Hepatocyte (in vitro differentiated cells): ENCODE data around the gene CTNNAL1. TPM values are rescaled to one million over a fixed set of nuclear protein-coding genes. Genes with fewer than 3 reads are reported as not detected.
A peak's percentile ranks its signal among the peaks of the same experiment; 100 is the strongest.

Source experiments
- DNase-seq: peaks from one replicate; pipeline ENCODE4 v3.0.0-alpha.2; 2016; ENCODE audit warnings: low spot score
- H2AFZ ChIP-seq: fragments of 200-600 bp; sonication (generic); 2 replicates; pipeline ENCODE4 v1.6.0; 2016; ENCODE audit warnings: antibody characterized with exemption, mild to moderate bottlenecking
- H3K27ac ChIP-seq: fragments of 200-600 bp; sonication (generic); 2 replicates; pipeline ENCODE4 v1.5.1; 2016; ENCODE audit warnings: mild to moderate bottlenecking
- H3K27me3 ChIP-seq: fragments of 200-600 bp; sonication (generic); 2 replicates; pipeline ENCODE4 v1.6.1; 2016
- H3K36me3 ChIP-seq: fragments of 200-600 bp; sonication (generic); replicated peaks from 2 replicates; pipeline ENCODE4 v1.5.1; 2016; ENCODE audit warnings: low read depth; ENCODE audit not compliant: insufficient read depth
- H3K4me1 ChIP-seq: fragments of 200-600 bp; sonication (generic); 2 replicates; pipeline ENCODE4 v1.5.1; 2016; ENCODE audit warnings: mild to moderate bottlenecking, moderate library complexity; ENCODE audit not compliant: insufficient read depth
- H3K4me2 ChIP-seq: fragments of 200-600 bp; sonication (generic); 2 replicates; pipeline ENCODE4 v1.6.0; 2016
- H3K4me3 ChIP-seq: fragments of 200-600 bp; sonication (generic); 2 replicates; pipeline ENCODE4 v1.5.1; 2016; ENCODE audit warnings: mild to moderate bottlenecking
- H3K79me2 ChIP-seq: fragments of 200-600 bp; sonication (generic); 2 replicates; pipeline ENCODE4 v1.6.0; 2017; ENCODE audit warnings: mild to moderate bottlenecking
- H3K9me2 ChIP-seq: fragments of 200-600 bp; sonication (generic); replicated peaks from 2 replicates; pipeline ENCODE4 v1.6.0; 2017; ENCODE audit warnings: mild to moderate bottlenecking; ENCODE audit not compliant: insufficient read depth
- H3K9me3 ChIP-seq: fragments of 200-600 bp; sonication (generic); 2 replicates; pipeline ENCODE4 v1.5.1; 2016; ENCODE audit warnings: low read depth, mild to moderate bottlenecking
- H4K20me1 ChIP-seq: fragments of 200-600 bp; sonication (generic); 2 replicates; pipeline ENCODE4 v1.6.0; 2016; ENCODE audit warnings: mild to moderate bottlenecking; ENCODE audit not compliant: insufficient read depth, poor library complexity, severe bottlenecking
- EZH2 ChIP-seq: fragments of 200-600 bp; sonication (generic); IDR thresholded peaks from 2 replicates; pipeline ENCODE4 v1.6.1; 2016; ENCODE audit warnings: antibody characterized with exemption, mild to moderate bottlenecking, borderline replicate concordance
- EZH2phosphoT487 ChIP-seq: fragments of 200-600 bp; sonication (generic); IDR thresholded peaks from one replicate; pipeline ENCODE4 v1.6.1; 2018; ENCODE audit warnings: antibody characterized with exemption, mild to moderate bottlenecking, low read depth, moderate library complexity; ENCODE audit not compliant: unreplicated experiment, severe bottlenecking
- WGBS: methylation state at CpG from one replicate; pipeline ENCODE4 v1.1.6; 2016; ENCODE audit warnings: low lambda C conversion rate; ENCODE audit errors: missing lambda C conversion rate; 5-methylcytosine and 5-hydroxymethylcytosine counted together
- polyA plus RNA-seq: library from polyadenylated mRNA; unstranded; fragments of >200 nt; fragmentation: Nextera tagmentation; extraction: Ambion mirVana; gene quantifications from 2 replicates; pipeline ENCODE4 v1.2.1, GENCODE V29; 2016
- total RNA-seq: library from RNA; depleted of rRNA; stranded (reverse); fragments of >200 nt; gene quantifications from 2 replicates; pipeline ENCODE4 v1.2.3, GENCODE V29; 2014
- TF ChIP-seq, protein P1 (sequence below): fragments of 200-600 bp; sonication (generic); IDR thresholded peaks from 2 replicates; pipeline ENCODE4 v1.5.1; 2016; ENCODE audit warnings: antibody characterized with exemption, mild to moderate bottlenecking; ENCODE audit not compliant: poor library complexity

The CTNNAL1 gene
- total and polyA plus RNA-seq, 2 experiments from 2014 or later, result 54.5 to 57.4 TPM

DNA sequence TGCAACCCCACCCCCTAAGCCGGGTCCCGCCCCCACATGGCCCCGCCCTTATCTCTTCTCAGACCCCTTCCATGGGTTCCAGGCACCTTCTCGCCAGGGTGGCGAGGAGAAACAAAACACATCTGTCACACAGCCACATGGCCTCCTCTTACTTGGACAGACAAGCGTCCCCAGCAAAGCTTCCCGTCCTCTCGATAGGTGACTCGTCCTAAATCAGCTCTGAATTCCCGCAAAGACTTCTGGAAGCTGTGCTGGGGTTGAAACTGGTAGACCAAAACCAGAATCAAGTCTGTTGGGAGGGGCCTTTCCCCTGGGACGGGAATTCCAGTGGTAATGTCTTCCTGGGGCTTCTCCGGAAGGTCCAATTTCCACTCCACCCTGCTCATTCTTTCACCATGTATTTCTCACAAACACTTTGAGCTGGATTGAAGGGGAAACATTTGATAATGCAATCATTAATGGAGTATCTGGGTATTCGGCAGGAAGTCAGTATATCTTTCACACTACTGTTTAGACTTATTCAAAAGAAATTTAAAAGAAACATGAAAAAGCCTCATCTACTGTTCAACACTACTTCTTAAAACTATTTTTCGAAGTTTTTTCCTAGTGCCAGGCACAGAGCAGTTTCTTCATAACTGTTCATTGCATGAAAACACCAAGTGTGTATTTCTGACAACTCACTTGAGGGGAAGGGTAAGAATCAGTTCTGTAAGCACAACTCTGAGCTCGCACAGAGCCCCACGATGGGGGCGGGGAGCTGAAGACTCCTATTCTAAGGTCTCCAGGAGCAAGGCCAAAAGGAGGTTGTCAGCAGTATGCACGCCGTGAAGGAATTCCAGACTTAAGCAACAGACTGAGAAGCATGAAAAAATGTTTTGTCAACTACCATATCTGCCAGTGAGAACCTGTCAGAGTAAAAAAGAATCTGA lies 644 bp upstream of the CTNNAL1 start:
- Histone ChIP-seq H3K79me2 (peaks cover 28% of the 10 kb centered on the region), H2AFZ (peak overlapping the region; percentile 40), H3K27me3 (no peaks in the 10 kb centered on the region), H3K9me3 (no peaks in the 10 kb centered on the region), H3K27ac (peak overlapping the region; percentile 88), H3K36me3 (no peaks in the 10 kb centered on the region), H3K4me1 (peaks cover 14% of the 10 kb centered on the region), H3K9me2 (no peaks in the 10 kb centered on the region), H4K20me1 (no peaks in the 10 kb centered on the region), H3K4me3 (peak overlapping the region; percentile 6), H3K4me2 (peak overlapping the region; percentile 92)
- peak; percentile 70 for DNase-seq
- TF ChIP-seq EZH2 (no peak), EZH2phosphoT487 (no peak)
- TF ChIP-seq, protein P1, sequence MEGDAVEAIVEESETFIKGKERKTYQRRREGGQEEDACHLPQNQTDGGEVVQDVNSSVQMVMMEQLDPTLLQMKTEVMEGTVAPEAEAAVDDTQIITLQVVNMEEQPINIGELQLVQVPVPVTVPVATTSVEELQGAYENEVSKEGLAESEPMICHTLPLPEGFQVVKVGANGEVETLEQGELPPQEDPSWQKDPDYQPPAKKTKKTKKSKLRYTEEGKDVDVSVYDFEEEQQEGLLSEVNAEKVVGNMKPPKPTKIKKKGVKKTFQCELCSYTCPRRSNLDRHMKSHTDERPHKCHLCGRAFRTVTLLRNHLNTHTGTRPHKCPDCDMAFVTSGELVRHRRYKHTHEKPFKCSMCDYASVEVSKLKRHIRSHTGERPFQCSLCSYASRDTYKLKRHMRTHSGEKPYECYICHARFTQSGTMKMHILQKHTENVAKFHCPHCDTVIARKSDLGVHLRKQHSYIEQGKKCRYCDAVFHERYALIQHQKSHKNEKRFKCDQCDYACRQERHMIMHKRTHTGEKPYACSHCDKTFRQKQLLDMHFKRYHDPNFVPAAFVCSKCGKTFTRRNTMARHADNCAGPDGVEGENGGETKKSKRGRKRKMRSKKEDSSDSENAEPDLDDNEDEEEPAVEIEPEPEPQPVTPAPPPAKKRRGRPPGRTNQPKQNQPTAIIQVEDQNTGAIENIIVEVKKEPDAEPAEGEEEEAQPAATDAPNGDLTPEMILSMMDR, result no peak
- WGBS, result 27% methylated on average over 16 of the region's 19 CpGs

DNA sequence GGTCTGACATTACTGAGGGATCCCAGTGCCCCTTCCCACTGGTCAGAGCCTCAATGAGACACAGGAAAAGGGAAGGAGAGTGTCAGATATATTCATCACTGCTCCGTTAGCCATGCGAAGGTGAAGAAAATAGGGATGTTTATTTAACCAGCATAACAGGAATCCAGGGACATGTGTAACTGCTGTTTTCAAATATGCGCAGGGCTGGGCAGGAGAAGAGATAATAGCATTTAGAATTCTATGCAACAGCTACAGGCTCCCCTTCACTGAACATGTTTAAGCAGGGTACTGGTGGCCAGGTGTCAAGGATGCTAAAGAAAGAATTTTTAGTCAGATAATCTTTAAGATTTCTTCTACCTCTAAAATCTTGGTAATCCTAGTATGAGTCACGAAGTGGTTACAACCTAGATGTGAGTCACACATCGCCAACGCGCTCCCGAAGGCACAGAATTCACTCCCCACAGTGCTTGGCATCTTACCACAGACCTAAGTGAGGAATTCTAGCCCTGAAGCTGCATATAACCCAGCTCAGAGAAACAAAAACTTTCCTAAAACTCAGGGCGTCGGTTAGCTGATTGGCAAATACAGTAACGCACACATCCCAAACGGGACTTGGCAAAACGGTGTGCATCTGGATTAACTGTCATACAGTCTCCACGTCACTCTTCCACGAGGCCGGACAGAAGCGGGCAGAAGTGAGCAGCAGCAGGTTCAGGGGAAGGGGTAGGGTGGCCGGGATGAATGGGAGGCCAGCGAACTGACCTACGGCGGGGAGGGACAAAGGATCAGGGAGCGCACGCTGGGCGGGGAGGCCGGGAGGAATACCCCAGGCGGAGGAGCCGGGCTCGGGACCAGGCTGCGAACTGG lies 1.1 kb downstream of the CTNNAL1 start:
- Histone ChIP-seq H3K4me2 (peak overlapping the region; percentile 92), H3K36me3 (no peaks in the 10 kb centered on the region), H3K4me1 (peaks cover 14% of the 10 kb centered on the region), H3K79me2 (peaks cover 40% of the 10 kb centered on the region), H2AFZ (peak overlapping the region; percentile 64), H3K27ac (peak overlapping the region; percentile 98), H3K9me3 (no peaks in the 10 kb centered on the region), H3K9me2 (no peaks in the 10 kb centered on the region), H4K20me1 (no peaks in the 10 kb centered on the region), H3K4me3 (peak overlapping the region; percentile 94), H3K27me3 (no peaks in the 10 kb centered on the region)
- no peak for TF ChIP-seq EZH2
- TF ChIP-seq EZH2phosphoT487, result no peak
- TF ChIP-seq, protein P1, result no peak
- 2% methylated on average over 29 of the region's 29 CpGs for WGBS
- peak; percentile 83 for DNase-seq

DNA sequence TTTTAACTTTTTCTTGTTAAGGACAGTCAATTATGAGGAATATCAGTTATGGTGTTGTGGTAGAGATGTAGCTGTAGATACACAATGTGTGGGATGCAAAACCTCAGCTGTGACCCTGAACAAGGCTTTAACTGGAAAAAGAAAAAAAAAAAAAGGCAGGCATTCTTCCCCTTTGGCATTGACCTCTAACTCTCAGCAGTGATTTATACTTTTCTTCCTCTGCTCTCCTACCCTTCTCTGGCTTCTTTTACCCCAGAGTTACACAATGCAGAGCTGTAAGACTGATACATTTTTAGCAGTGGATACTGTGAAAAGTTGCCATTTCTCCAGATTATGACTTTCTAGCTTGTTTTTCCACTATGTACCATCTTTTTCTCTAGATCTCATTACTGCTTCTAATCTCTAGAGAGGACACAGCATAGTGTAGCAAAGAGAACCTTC lies 2.0 kb downstream of the CTNNAL1 start:
- Histone ChIP-seq H3K4me1 (peaks cover 14% of the 10 kb centered on the region), H2AFZ (no peak overlapping the region), H3K36me3 (no peaks in the 10 kb centered on the region), H3K9me2 (no peaks in the 10 kb centered on the region), H3K27ac (peak overlapping the region; percentile 36), H3K4me2 (peak overlapping the region; percentile 92), H3K79me2 (peaks cover 50% of the 10 kb centered on the region), H3K9me3 (no peaks in the 10 kb centered on the region), H3K27me3 (no peaks in the 10 kb centered on the region), H4K20me1 (no peaks in the 10 kb centered on the region), H3K4me3 (no peak overlapping the region)
- TF ChIP-seq EZH2, result no peak
- no peak for TF ChIP-seq EZH2phosphoT487
- TF ChIP-seq, protein P1, result no peak
- DNase-seq, result no peak
